ENCODE measurements around the gene EARS2. TPM values are rescaled to one million over a fixed set of nuclear protein-coding genes. Genes with fewer than 3 reads are reported as not detected.

EARS2 gene
- total RNA-seq, 2 donors from 2014 or later = 10.0 to 13.0 TPM

GRCh38 chr16:23504453-23505179, 52.5 kb downstream of the EARS2 start:
- no peaks in the 10 kb centered on the region for H3K27me3 Mint-ChIP-seq
- peak in 2 of 3 donors; percentile 12 to 20 for DNase-seq
- peaks cover 43% of the 10 kb centered on the region for H3K4me1 Mint-ChIP-seq
- H3K36me3 Mint-ChIP-seq (ENCODE audit: low read depth) = no peaks in the 10 kb centered on the region
- H3K4me3 Mint-ChIP-seq = peak overlapping the region; percentile 31
- H3K27ac Mint-ChIP-seq = peak overlapping the region; percentile 32
- no peaks in the 10 kb centered on the region for H3K9me3 ChIP-seq (ENCODE audit: control insufficient read depth, low read length, poor library complexity, severe bottlenecking)
- ATAC-seq = peak; percentile 83

- ATAC-seq (no peak), DNase-seq (no peak)
- no peaks in the 10 kb centered on the region for H3K27me3 Mint-ChIP-seq
- H3K9me3 ChIP-seq (ENCODE audit: control insufficient read depth, low read length, poor library complexity, severe bottlenecking) = no peaks in the 10 kb centered on the region
- no peak overlapping the region for H3K4me3 Mint-ChIP-seq
- peaks cover 38% of the 10 kb centered on the region for H3K4me1 Mint-ChIP-seq
- H3K27ac Mint-ChIP-seq = peak overlapping the region; percentile 32
- H3K36me3 Mint-ChIP-seq (ENCODE audit: low read depth) = no peaks in the 10 kb centered on the region
Measured at GRCh38 chr16:23504076-23504452, 53.1 kb downstream of the EARS2 start.

- Mint-ChIP-seq H3K4me1 (peaks cover 36% of the 10 kb centered on the region), H3K4me3 (no peak overlapping the region), H3K27ac (no peak overlapping the region), H3K27me3 (no peaks in the 10 kb centered on the region), H3K36me3 (ENCODE audit: low read depth) (no peaks in the 10 kb centered on the region)
- H3K9me3 ChIP-seq (ENCODE audit: control insufficient read depth, low read length, poor library complexity, severe bottlenecking) = no peaks in the 10 kb centered on the region
- ATAC-seq (no peak), DNase-seq (no peak)
Measured at GRCh38 chr16:23502466-23502865, 54.7 kb downstream of the EARS2 start.

DNA sequence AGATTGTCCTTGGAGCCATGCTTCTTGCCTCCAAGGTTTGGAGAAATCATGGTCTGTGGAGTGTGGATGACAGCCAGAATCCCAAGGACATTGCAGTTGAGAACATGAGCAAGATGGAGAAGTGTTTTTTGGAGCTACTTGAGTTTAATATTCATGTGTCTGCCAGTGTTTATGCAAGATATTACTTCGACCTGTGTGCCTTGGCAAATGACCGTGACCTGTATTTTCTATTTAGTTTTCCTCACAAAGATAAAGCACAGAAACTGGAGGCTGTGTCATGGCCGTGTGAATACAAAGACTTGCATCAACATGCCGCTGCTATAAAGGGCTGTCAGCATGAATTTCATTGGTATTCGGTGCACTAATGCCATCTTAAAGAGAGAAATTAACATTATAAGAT, 55.9 kb downstream of the EARS2 start:
- Mint-ChIP-seq H3K4me3 (no peak overlapping the region), H3K36me3 (ENCODE audit: low read depth) (peaks cover 3% of the 10 kb centered on the region), H3K27me3 (no peaks in the 10 kb centered on the region), H3K27ac (no peak overlapping the region), H3K4me1 (peaks cover 34% of the 10 kb centered on the region)
- H3K9me3 ChIP-seq (ENCODE audit: control insufficient read depth, low read length, poor library complexity, severe bottlenecking) = no peaks in the 10 kb centered on the region
- ATAC-seq (no peak), DNase-seq (no peak)

DNA sequence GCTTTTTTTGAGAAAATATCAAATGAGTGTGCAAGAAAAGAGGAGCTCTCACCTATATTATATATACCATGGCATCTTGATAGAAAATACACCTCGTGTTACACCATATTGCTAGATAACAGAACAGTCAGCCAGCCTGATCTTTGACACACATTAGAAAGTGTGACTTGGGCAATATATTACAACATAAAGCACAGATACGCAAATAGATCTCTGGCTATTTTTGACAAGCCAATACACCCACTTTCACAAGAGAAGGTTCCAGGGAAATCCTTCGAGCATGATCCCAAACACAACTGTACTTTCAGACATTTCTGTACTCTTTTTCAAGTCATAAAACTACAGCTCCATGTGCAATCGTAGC, 56.3 kb downstream of the EARS2 start:
- H3K9me3 ChIP-seq (ENCODE audit: control insufficient read depth, low read length, poor library complexity, severe bottlenecking) = no peaks in the 10 kb centered on the region
- ATAC-seq (no peak), DNase-seq (no peak)
- H3K27ac Mint-ChIP-seq = no peak overlapping the region
- peaks cover 31% of the 10 kb centered on the region for H3K4me1 Mint-ChIP-seq
- H3K36me3 Mint-ChIP-seq (ENCODE audit: low read depth) = peaks cover 3% of the 10 kb centered on the region
- no peaks in the 10 kb centered on the region for H3K27me3 Mint-ChIP-seq
- H3K4me3 Mint-ChIP-seq = no peak overlapping the region

DNA sequence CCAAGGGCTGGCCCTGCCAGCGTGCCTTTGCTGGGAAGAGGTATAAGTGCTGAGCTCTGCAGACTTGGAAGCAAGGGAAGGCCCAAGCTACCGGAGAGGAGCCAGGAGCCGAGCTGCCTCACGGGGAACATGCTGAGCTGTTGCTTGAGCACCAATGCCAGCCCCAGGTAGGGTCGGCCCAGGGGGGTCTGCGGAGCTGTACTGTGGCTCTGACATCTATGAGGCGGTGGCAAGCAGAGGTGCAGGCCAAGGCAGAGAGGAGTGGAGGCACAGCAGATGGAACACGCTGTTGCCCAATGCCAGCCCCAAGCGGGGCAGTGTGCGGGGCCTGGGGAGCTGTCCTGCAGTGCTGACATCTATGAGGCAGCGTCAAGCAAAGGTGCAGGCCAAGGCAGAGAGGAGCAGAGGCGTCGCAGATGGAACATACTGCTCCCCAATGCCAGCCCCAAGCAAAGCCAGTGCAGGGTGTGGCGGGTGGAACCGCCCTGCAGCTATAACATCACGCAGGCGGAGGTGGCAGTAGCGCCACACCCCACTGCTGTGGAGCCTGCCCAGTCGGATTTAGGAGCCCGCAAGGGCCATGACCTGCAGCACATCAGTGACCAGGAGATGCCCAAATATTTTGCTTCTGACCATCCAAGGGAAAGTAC, 56.8 kb downstream of the EARS2 start:
- peaks cover 30% of the 10 kb centered on the region for H3K4me1 Mint-ChIP-seq
- DNase-seq (no peak), ATAC-seq (no peak)
- H3K4me3 Mint-ChIP-seq = peak overlapping the region; percentile 31
- peaks cover 3% of the 10 kb centered on the region for H3K36me3 Mint-ChIP-seq (ENCODE audit: low read depth)
- H3K27ac Mint-ChIP-seq = no peak overlapping the region
- H3K27me3 Mint-ChIP-seq = no peaks in the 10 kb centered on the region
- no peaks in the 10 kb centered on the region for H3K9me3 ChIP-seq (ENCODE audit: control insufficient read depth, low read length, poor library complexity, severe bottlenecking)

DNA sequence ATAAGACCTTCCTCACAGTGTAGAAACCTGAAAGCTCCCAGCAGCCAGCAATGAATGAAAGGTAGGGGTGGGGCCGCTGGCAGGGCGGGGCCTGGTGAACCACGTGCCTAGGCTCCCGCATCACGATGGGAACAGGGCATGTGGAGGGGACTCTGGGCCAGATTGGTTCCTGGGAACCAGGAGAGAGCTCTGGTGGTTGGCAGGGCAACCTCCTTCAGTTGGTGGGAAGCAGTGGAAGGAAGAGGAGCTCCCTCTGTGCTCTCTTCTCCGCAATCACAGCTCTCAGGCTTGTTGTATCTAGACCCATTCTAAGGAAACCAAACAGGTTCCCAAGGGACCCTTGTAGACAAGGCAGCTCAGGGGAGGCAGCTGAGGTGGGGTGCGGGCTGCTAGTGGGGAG, 57.3 kb downstream of the EARS2 start:
- H3K4me1 Mint-ChIP-seq = peaks cover 27% of the 10 kb centered on the region
- peaks cover 3% of the 10 kb centered on the region for H3K36me3 Mint-ChIP-seq (ENCODE audit: low read depth)
- H3K27me3 Mint-ChIP-seq = no peaks in the 10 kb centered on the region
- no peak for DNase-seq
- ATAC-seq = no peak
- H3K4me3 Mint-ChIP-seq = peak overlapping the region; percentile 31
- H3K27ac Mint-ChIP-seq = no peak overlapping the region
- H3K9me3 ChIP-seq (ENCODE audit: control insufficient read depth, low read length, poor library complexity, severe bottlenecking) = no peaks in the 10 kb centered on the region

DNA sequence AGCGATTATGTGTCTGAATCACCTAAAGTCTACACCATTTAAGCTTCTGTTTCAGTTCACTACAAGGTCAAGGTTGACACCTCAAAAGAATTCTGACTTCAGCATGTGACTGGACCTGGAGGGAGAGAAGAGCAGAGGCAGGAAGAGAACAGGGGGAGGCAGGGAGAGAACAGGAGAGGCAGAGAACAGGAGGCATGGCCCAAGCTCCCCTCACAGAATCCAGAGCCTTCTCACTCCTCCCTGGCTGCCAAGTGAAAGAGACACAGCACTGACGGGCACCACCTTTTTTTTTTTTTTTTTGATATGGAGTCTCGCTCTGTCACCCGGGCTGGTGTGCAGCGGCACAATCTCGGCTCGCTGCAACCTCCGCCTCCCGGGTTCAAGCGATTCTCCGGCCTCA, 58.3 kb downstream of the EARS2 start:
- H3K4me1 Mint-ChIP-seq = peaks cover 24% of the 10 kb centered on the region
- DNase-seq (no peak), ATAC-seq (no peak)
- peak overlapping the region; percentile 24 for H3K27ac Mint-ChIP-seq
- H3K4me3 Mint-ChIP-seq = no peak overlapping the region
- no peaks in the 10 kb centered on the region for H3K9me3 ChIP-seq (ENCODE audit: control insufficient read depth, low read length, poor library complexity, severe bottlenecking)
- no peaks in the 10 kb centered on the region for H3K27me3 Mint-ChIP-seq
- peaks cover 3% of the 10 kb centered on the region for H3K36me3 Mint-ChIP-seq (ENCODE audit: low read depth)

- ATAC-seq = no peak
- no peak overlapping the region for H3K4me3 Mint-ChIP-seq
- no peaks in the 10 kb centered on the region for H3K27me3 Mint-ChIP-seq
- peaks cover 20% of the 10 kb centered on the region for H3K4me1 Mint-ChIP-seq
- H3K27ac Mint-ChIP-seq = peak overlapping the region; percentile 88
- peaks cover 3% of the 10 kb centered on the region for H3K36me3 Mint-ChIP-seq (ENCODE audit: low read depth)
- DNase-seq = no peak
- H3K9me3 ChIP-seq (ENCODE audit: control insufficient read depth, low read length, poor library complexity, severe bottlenecking) = no peaks in the 10 kb centered on the region
Measured at GRCh38 chr16:23497543-23497868, 59.6 kb downstream of the EARS2 start.

DNA sequence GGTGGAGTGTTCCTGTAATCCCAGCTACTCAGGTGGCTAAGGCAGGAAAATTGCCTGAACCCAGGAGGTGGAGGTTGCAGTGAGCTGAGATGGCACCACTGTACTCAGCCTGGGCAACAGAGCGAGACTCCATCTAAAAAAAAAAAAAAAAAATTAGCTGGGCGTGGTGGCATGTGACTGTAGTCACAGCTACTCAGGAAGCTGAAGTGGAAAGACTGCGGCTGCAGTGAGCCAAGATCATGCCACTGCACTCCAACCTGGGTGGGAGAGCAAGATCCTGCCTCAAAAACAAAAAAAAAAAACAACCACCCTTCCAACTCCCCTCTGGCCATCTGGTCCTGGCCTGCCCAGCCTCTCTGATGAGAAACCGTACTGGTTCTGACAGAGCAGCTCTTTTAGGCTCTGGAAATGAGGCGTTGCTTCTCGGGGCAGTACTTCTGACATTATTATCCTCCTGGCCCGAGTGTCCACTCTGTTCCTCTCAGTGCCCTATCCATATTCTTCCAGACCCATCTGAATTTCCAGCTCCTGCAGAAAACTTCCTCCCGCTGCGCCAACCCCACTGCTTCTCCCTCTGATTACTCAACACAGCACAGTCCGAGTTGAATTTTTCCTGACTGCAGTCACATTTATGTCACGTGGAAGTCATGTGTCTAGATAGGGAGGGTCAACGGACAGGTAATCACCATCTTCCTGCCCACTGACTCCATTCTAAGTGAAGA, 60.2 kb downstream of the EARS2 start:
- peak overlapping the region; percentile 88 for H3K27ac Mint-ChIP-seq
- no peaks in the 10 kb centered on the region for H3K27me3 Mint-ChIP-seq
- H3K4me1 Mint-ChIP-seq = peaks cover 20% of the 10 kb centered on the region
- peaks cover 3% of the 10 kb centered on the region for H3K36me3 Mint-ChIP-seq (ENCODE audit: low read depth)
- no peaks in the 10 kb centered on the region for H3K9me3 ChIP-seq (ENCODE audit: control insufficient read depth, low read length, poor library complexity, severe bottlenecking)
- DNase-seq = no peak
- ATAC-seq = no peak
- H3K4me3 Mint-ChIP-seq = no peak overlapping the region

- Mint-ChIP-seq H3K27me3 (no peaks in the 10 kb centered on the region), H3K36me3 (ENCODE audit: low read depth) (peaks cover 5% of the 10 kb centered on the region), H3K4me3 (no peak overlapping the region), H3K27ac (no peak overlapping the region), H3K4me1 (peaks cover 20% of the 10 kb centered on the region)
- ATAC-seq (no peak), DNase-seq (no peak)
- H3K9me3 ChIP-seq (ENCODE audit: control insufficient read depth, low read length, poor library complexity, severe bottlenecking) = no peaks in the 10 kb centered on the region
Measured at GRCh38 chr16:23495671-23496070, 61.5 kb downstream of the EARS2 start.

- DNase-seq (no peak), ATAC-seq (no peak)
- Mint-ChIP-seq H3K4me3 (no peak overlapping the region), H3K27ac (no peak overlapping the region), H3K36me3 (ENCODE audit: low read depth) (peaks cover 9% of the 10 kb centered on the region), H3K27me3 (no peaks in the 10 kb centered on the region), H3K4me1 (peaks cover 16% of the 10 kb centered on the region)
- H3K9me3 ChIP-seq (ENCODE audit: control insufficient read depth, low read length, poor library complexity, severe bottlenecking) = no peaks in the 10 kb centered on the region
Measured at GRCh38 chr16:23494188-23494587, 63.0 kb downstream of the EARS2 start.

- DNase-seq (no peak), ATAC-seq (no peak)
- Mint-ChIP-seq H3K4me1 (peaks cover 2% of the 10 kb centered on the region), H3K4me3 (no peak overlapping the region), H3K36me3 (ENCODE audit: low read depth) (peaks cover 5% of the 10 kb centered on the region), H3K27me3 (no peaks in the 10 kb centered on the region), H3K27ac (no peak overlapping the region)
- no peaks in the 10 kb centered on the region for H3K9me3 ChIP-seq (ENCODE audit: control insufficient read depth, low read length, poor library complexity, severe bottlenecking)
Measured at GRCh38 chr16:23491490-23492391, 65.4 kb downstream of the EARS2 start.

Measured in T-helper 17 cell (primary cell).